HG02870 (cell line): ENCODE data around the gene ZNF418.
A peak's percentile ranks its signal among the peaks of the same experiment; 100 is the strongest.
"Not testable (repeated sequence)": the region's sequence is repeated elsewhere in the genome, so short reads cannot be mapped to it uniquely, and the experiment has no call there.

Experiments used
- ATAC-seq: cut with Tn5 transposase; IDR thresholded peaks from one replicate; pipeline ENCODE4 v1.9.1; 2021; ENCODE audit warnings: mild to moderate bottlenecking, moderate library complexity; ENCODE audit not compliant: unreplicated experiment

Gene ZNF418

GRCh38 chr19:57890706-57891105 is 44.5 kb downstream of the ZNF418 start:
- not testable (repeated sequence) for ATAC-seq

- peak; percentile 71 for ATAC-seq
Measured at GRCh38 chr19:57888560-57889231, 46.5 kb downstream of the ZNF418 start, which contains the start of gene ZNF814. ZNF814 (minus strand) TSS chr19:57889037; CDS start chr19:57888802, 235 bp downstream.

GRCh38 chr19:57888107-57888559 is 47.1 kb downstream of the ZNF418 start:
- ATAC-seq, result no peak

- no peak for ATAC-seq
Measured at GRCh38 chr19:57887195-57887941, 47.8 kb downstream of the ZNF418 start.

GRCh38 chr19:57886046-57886445 is 49.2 kb downstream of the ZNF418 start:
- no peak for ATAC-seq

GRCh38 chr19:57873883-57874799 is 61.1 kb downstream of the ZNF418 start:
- not testable (repeated sequence) for ATAC-seq

- no peak for ATAC-seq
Measured at GRCh38 chr19:57872450-57872849, 62.8 kb downstream of the ZNF418 start.
